HepG2 (cell line): ENCODE data around the gene RNASE7. TPM values are rescaled to one million over a fixed set of nuclear protein-coding genes. Genes with fewer than 3 reads are reported as not detected.

ENCODE experiments used
- ATM ChIP-seq: fragments of 450-650 bp; IDR thresholded peaks from 2 replicates; pipeline ENCODE4 v1.7.1; 2017; ENCODE audit warnings: mild to moderate bottlenecking, borderline replicate concordance
- BCL3 ChIP-seq: sonication (generic); formaldehyde crosslinking; IDR thresholded peaks from 2 replicates; pipeline ENCODE4 v1.5.1; 2020; ENCODE audit warnings: mild to moderate bottlenecking, missing genetic modification reagents, moderate library complexity
- BRD4 ChIP-seq: sonication (generic); formaldehyde crosslinking; IDR thresholded peaks from 2 replicates; pipeline ENCODE4 v1.4.0; 2020; ENCODE audit warnings: missing genetic modification reagents
- CREM ChIP-seq, 2 experiments: sonication (generic) in 1 of 2; formaldehyde crosslinking in 1 of 2; IDR thresholded peaks; 2 replicates each; pipeline versions ENCODE4 v1.4.0 to v1.6.1; 2016 to 2020; ENCODE audit warnings: antibody characterized with exemption in 1 of 2, mild to moderate bottlenecking in 1 of 2, missing genetic modification reagents in 1 of 2
- FOXP4 ChIP-seq: sonication (generic); formaldehyde crosslinking; IDR thresholded peaks from 2 replicates; pipeline ENCODE4 v1.4.0; 2020; ENCODE audit warnings: missing genetic modification reagents
- GMEB2 ChIP-seq: IDR thresholded peaks from 2 replicates; pipeline ENCODE4 v1.6.1; 2016; ENCODE audit warnings: missing biosample characterization, missing genetic modification reagents, low read depth
- GTF3A ChIP-seq: sonication (generic); formaldehyde crosslinking; conservative IDR thresholded peaks from 2 replicates; pipeline ENCODE4 v1.4.0; 2020; ENCODE audit warnings: mild to moderate bottlenecking, missing genetic modification reagents
- HDAC1 ChIP-seq: sonication (generic); formaldehyde crosslinking; IDR thresholded peaks from 2 replicates; pipeline ENCODE4 v1.5.1; 2020; ENCODE audit warnings: mild to moderate bottlenecking, missing genetic modification reagents
- IRX3 ChIP-seq: sonication (generic); formaldehyde crosslinking; IDR thresholded peaks from 2 replicates; pipeline ENCODE4 v1.8.1; 2023; ENCODE audit warnings: mild to moderate bottlenecking, low read depth, missing genetic modification reagents, borderline replicate concordance
- RBFOX2 ChIP-seq: fragments of 200-400 bp; formaldehyde crosslinking; IDR thresholded peaks from 2 replicates; pipeline ENCODE4 v1.6.1; 2017; ENCODE audit warnings: low read depth, mild to moderate bottlenecking, low read length
- RXRB ChIP-seq: IDR thresholded peaks from 2 replicates; pipeline ENCODE4 v1.6.1; 2016; ENCODE audit warnings: borderline replicate concordance, missing genetic modification reagents, missing compliant biosample characterization
- SAFB2 ChIP-seq: sonication (generic); formaldehyde crosslinking; IDR thresholded peaks from 2 replicates; pipeline ENCODE4 v1.5.1; 2020; ENCODE audit warnings: missing genetic modification reagents, low read depth, mild to moderate bottlenecking, borderline replicate concordance
- SNAPC2 ChIP-seq: sonication (generic); formaldehyde crosslinking; IDR thresholded peaks from 2 replicates; pipeline ENCODE4 v1.8.1; 2022; ENCODE audit warnings: mild to moderate bottlenecking, missing genetic modification reagents
- SRY ChIP-seq: sonication (generic); formaldehyde crosslinking; IDR thresholded peaks from 2 replicates; pipeline ENCODE4 v1.8.0; 2022; ENCODE audit warnings: mild to moderate bottlenecking, missing genetic modification reagents
- SSRP1 ChIP-seq: IDR thresholded peaks from 2 replicates; pipeline ENCODE4 v1.6.1; 2016; ENCODE audit warnings: control low read depth
- SUZ12 ChIP-seq: fragments of 150-350 bp; IDR thresholded peaks from 2 replicates; pipeline ENCODE4 v1.6.1; 2014; ENCODE audit warnings: low read depth, low read length
- TBP ChIP-seq: sonication (generic); formaldehyde crosslinking; IDR thresholded peaks from 2 replicates; pipeline ENCODE4 v1.5.0; 2020; ENCODE audit warnings: missing genetic modification reagents
- ZHX1 ChIP-seq: sonication (generic); formaldehyde crosslinking; IDR thresholded peaks from 2 replicates; pipeline ENCODE4 v1.8.1; 2022; ENCODE audit warnings: low read depth, mild to moderate bottlenecking, missing genetic modification reagents
- ZNF674 ChIP-seq: sonication (generic); formaldehyde crosslinking; IDR thresholded peaks from 2 replicates; pipeline ENCODE4 v1.5.0; 2020; ENCODE audit warnings: low read depth, mild to moderate bottlenecking, missing genetic modification reagents
- ZNF703 ChIP-seq: sonication (generic); formaldehyde crosslinking; IDR thresholded peaks from 2 replicates; pipeline ENCODE4 v1.5.1; 2020; ENCODE audit warnings: missing genetic modification reagents, mild to moderate bottlenecking, moderate library complexity, borderline replicate concordance
- ZNF737 ChIP-seq: sonication (generic); formaldehyde crosslinking; IDR thresholded peaks from 2 replicates; pipeline ENCODE4 v1.5.0; 2020; ENCODE audit warnings: missing genetic modification reagents, mild to moderate bottlenecking, borderline replicate concordance
- ZNF782 ChIP-seq: sonication (generic); formaldehyde crosslinking; IDR thresholded peaks from 2 replicates; pipeline ENCODE4 v1.4.0; 2020; ENCODE audit warnings: missing genetic modification reagents, mild to moderate bottlenecking, borderline replicate concordance
- polyA plus RNA-seq, 8 experiments: library from polyadenylated mRNA; depleted of rRNA in 3 of 8; stranded (reverse) in 7 of 8; unstranded in 1 of 8; fragments of >200 nt; fragmentation: Illumina TruSeq in 4 of 8; extraction: Trizol in 4 of 8; gene quantifications; 2 replicates each; pipeline versions ENCODE4 v1.2.1 to v1.2.3, GENCODE V29; 2011 to 2016; ENCODE audit warnings: low read depth in 4 of 8, missing spikeins in 1 of 8, mixed read lengths in 1 of 8; ENCODE audit not compliant: insufficient read depth in 1 of 8
- total RNA-seq, 5 experiments: library from RNA; depleted of rRNA; stranded (reverse); fragments of >200 nt; fragmentation: Illumina TruSeq; extraction: Trizol; gene quantifications; 2 replicates each; pipeline ENCODE4 v1.2.3, GENCODE V29; 2016; ENCODE audit warnings: low read depth in 1 of 5

The RNASE7 gene
- total and polyA plus RNA-seq, 2 of the 13 experiments (the other 11 are each of a cell fraction or from before 2014, with no cell fraction given), result 0.04 TPM; not detected in 1

GRCh38 chr14:21092273-21093011 is 50.3 kb downstream of the RNASE7 start (continued):
- TF ChIP-seq GMEB2 (CRISPR knock-in tag) (no peak), ZNF737 (CRISPR knock-in tag) (peak; percentile 77; the same call in 1 of the 2 replicates), BRD4 (CRISPR knock-in tag) (peak; percentile 87), SUZ12 (no peak), ZNF782 (CRISPR knock-in tag) (peak; percentile 85), SNAPC2 (CRISPR knock-in tag) (peak; percentile 67; the same call in 1 of the 2 replicates), IRX3 (CRISPR knock-in tag) (peak; percentile 80; the same call in 1 of the 2 replicates), ZNF674 (CRISPR knock-in tag) (no peak), TBP (CRISPR knock-in tag) (0 out of 2 replicates have a peak, but pooled peaks have one; percentile 73), CREM (IDR thresholded peaks at IDR 0.05) (no peak), CREM (CRISPR knock-in tag; IDR thresholded peaks at IDR 0.05) (no peak), RBFOX2 (peak; percentile 88), GTF3A (CRISPR knock-in tag) (peak; percentile 86; the same call in 1 of the 2 replicates), ATM (no peak), SSRP1 (CRISPR knock-in tag) (no peak; the same call in 1 of the 2 replicates), HDAC1 (CRISPR knock-in tag) (peak; percentile 83), RXRB (CRISPR knock-in tag) (peak; percentile 76), SAFB2 (CRISPR knock-in tag) (peak; percentile 92), ZNF703 (CRISPR knock-in tag) (no peak), SRY (CRISPR knock-in tag) (no peak), BCL3 (CRISPR knock-in tag) (peak; percentile 82), ZHX1 (CRISPR knock-in tag) (peak; percentile 93), FOXP4 (peak; percentile 61; the same call in 1 of the 2 replicates)
